ENCODE results near the gene DIRAS1. TPM values are rescaled to one million over a fixed set of nuclear protein-coding genes. Genes with fewer than 3 reads are reported as not detected.
A peak's percentile ranks its signal among the peaks of the same experiment; 100 is the strongest.

Gene DIRAS1
- total and polyA plus RNA-seq, 2 of the 4 experiments (the other 2 are of a cell fraction) = 1.4 to 10.3 TPM

DNA sequence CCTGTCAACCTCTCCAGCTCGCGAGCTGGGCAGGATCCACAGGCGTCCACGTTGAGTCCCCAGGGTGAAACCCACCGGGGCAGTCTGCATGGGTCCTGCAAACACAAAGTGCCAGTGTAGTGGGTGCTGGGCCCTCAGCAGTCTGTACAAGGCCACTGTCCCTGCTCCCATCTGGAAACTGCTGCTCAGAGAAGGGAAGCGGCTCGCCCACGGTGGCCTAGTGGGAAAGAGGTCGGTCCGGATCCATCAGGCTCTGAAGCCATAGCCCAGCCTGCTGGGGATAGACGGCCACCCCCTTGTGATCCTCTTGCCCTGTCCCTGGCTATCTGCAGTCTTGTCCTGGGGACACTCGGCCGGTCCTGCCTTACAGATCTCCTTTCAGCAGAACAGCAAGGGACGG, 2.6 kb upstream of the DIRAS1 start:
- no peak for DNase-seq
- in situ Hi-C loops (cut with MboI; ENCODE audit: low sequenced_read_pairs) = no loop called here
- no peak overlapping the region for H2BK5ac ChIP-seq (ENCODE audit: low read depth, low read length, poor library complexity, severe bottlenecking)
- H3K4ac ChIP-seq (ENCODE audit: low read depth, low read length) = peak overlapping the region; percentile 90
- no peak overlapping the region for H3K4me3 ChIP-seq (ENCODE audit: insufficient read depth, low read depth, low read length)
- no peak for ATAC-seq (ENCODE audit: low read depth)
- no peak overlapping the region for H3K56ac ChIP-seq (ENCODE audit: extremely low read depth, insufficient read depth, low read length)
- dilution Hi-C loops (cut with HindIII; ENCODE audit: low sequenced_read_pairs, unreplicated experiment) = no loop called here
- 74% methylated on average over 6 of the region's 14 CpGs; no CpG with 5 or more reads in 1 of the 2 experiments for WGBS, 2 experiments (ENCODE audit: extremely low coverage in 2 of 2, insufficient read length in 1 of 2)
- H2AK9ac ChIP-seq (replicated peaks; ENCODE audit: low read depth, low read length, poor library complexity) = peak overlapping the region; percentile 96
- POLR2A ChIA-PET (ENCODE audit: unreplicated experiment) = no interaction called here
- H3K27me3 ChIP-seq (ENCODE audit: control insufficient read depth, insufficient read depth, low read length) = peaks cover 14% of the 10 kb centered on the region
- TF ChIP-seq, protein P1, sequence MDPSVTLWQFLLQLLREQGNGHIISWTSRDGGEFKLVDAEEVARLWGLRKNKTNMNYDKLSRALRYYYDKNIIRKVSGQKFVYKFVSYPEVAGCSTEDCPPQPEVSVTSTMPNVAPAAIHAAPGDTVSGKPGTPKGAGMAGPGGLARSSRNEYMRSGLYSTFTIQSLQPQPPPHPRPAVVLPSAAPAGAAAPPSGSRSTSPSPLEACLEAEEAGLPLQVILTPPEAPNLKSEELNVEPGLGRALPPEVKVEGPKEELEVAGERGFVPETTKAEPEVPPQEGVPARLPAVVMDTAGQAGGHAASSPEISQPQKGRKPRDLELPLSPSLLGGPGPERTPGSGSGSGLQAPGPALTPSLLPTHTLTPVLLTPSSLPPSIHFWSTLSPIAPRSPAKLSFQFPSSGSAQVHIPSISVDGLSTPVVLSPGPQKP (IDR thresholded peaks at IDR 0.05; ENCODE audit: borderline replicate concordance, low read depth, low read length) = no peak
- TF ChIP-seq MXI1 (IDR thresholded peaks at IDR 0.05; ENCODE audit: borderline replicate concordance, low read depth, low read length) = no peak
- TF ChIP-seq POLR2A (IDR thresholded peaks at IDR 0.05; ENCODE audit: low read depth, low read length) = no peak
- TF ChIP-seq MAFK (IDR thresholded peaks at IDR 0.05; ENCODE audit: low read depth, low read length) = no peak
- no peaks in the 10 kb centered on the region for H3K36me3 ChIP-seq (ENCODE audit: control insufficient read depth, insufficient read depth, low read length)
- no peak overlapping the region for H3K4me2 ChIP-seq (ENCODE audit: low read depth, low read length)
- H4K91ac ChIP-seq (ENCODE audit: insufficient read depth, low read depth, low read length) = peak overlapping the region; percentile 81; the same call in 1 of the 2 replicates
- BruUV-seq (replicated peaks) = no TSS peak
- CTCF ChIA-PET = interaction anchor here (1.0 to 1.4 kb wide), 2 partner anchors 61 to 118 kb away, joined by 3 read pairs; partner anchors contain the start of gene ZNF555
- no peak overlapping the region for H3K14ac ChIP-seq (replicated peaks; ENCODE audit: low read depth, low read length)
- no peaks in the 10 kb centered on the region for H3K9me3 ChIP-seq (ENCODE audit: control insufficient read depth, insufficient read depth, low read length)
- peak overlapping the region; percentile 80 for H2BK120ac ChIP-seq (ENCODE audit: low read depth, low read length)
- no peak overlapping the region for H3K18ac ChIP-seq (ENCODE audit: low read depth, low read length)
- H2BK20ac ChIP-seq (ENCODE audit: low read depth, low read length) = 0 out of 2 replicates have a peak overlapping the region, but pooled peaks have one; percentile 79
- H3K9me1 ChIP-seq (ENCODE audit: insufficient read depth, low read length) = peaks cover 7% of the 10 kb centered on the region; the same call in 1 of the 2 replicates
- no peak overlapping the region for H3K27ac ChIP-seq (ENCODE audit: insufficient read depth, low read length)
- peak overlapping the region; percentile 92 for H2AFZ ChIP-seq (replicated peaks; ENCODE audit: low read length, poor library complexity)
- H3K79me1 ChIP-seq (ENCODE audit: low read depth in 1 of 2, low read length in 2 of 2) = peaks cover 0 to 10% of the 10 kb centered on the region in 2 experiments; a peak in 1 of 4 replicates
- H4K5ac ChIP-seq (ENCODE audit: low read depth, low read length) = no peak overlapping the region
- peaks cover 17% of the 10 kb centered on the region for H3K4me1 ChIP-seq (ENCODE audit: control insufficient read depth, insufficient read depth, low read length)
- no peak overlapping the region for H2BK15ac ChIP-seq (ENCODE audit: low read depth, low read length)
- H4K8ac ChIP-seq (ENCODE audit: low read depth in 2 of 2, low read length in 2 of 2) = peak overlapping the region; percentile 14 to 81; a peak in 1 of 4 replicates
- H3K23ac ChIP-seq (ENCODE audit: low read depth, low read length) = no peak overlapping the region
- no peak overlapping the region for H3K9ac ChIP-seq (ENCODE audit: low read depth, low read length)
- intact Hi-C loops (cut with micrococcal nuclease) = no loop called here
- peak overlapping the region; percentile 66 for H2AK5ac ChIP-seq (ENCODE audit: low read depth, low read length)
- H4K20me1 ChIP-seq (ENCODE audit: insufficient read depth, low read length) = no peaks in the 10 kb centered on the region; the same call in 1 of the 2 replicates
